ENCODE measurements around the gene CHN2.

CHN2 gene

GRCh38 chr7:29194594-29195427 is at the start of gene CHN2:
Gene CHN2 (plus strand): TSS chr7:29194775.
- TF ChIP-seq CTCF (IDR thresholded peaks at IDR 0.05; ENCODE audit: insufficient read depth, low read depth, low read length, missing control alignments), result no peak
- peak; percentile 14 for DNase-seq (ENCODE audit: low read depth)
- H3K4me3 ChIP-seq (ENCODE audit: low read depth, low read length), result peak within 1 kb of the TSS; percentile 51

- no peak for TF ChIP-seq CTCF (IDR thresholded peaks at IDR 0.05; ENCODE audit: insufficient read depth, low read depth, low read length, missing control alignments)
- no peak for DNase-seq (ENCODE audit: low read depth)
- no peak overlapping the region for H3K4me3 ChIP-seq (ENCODE audit: low read depth, low read length)
Measured at GRCh38 chr7:29145553-29146056, 49.0 kb upstream of the CHN2 start.

DNA sequence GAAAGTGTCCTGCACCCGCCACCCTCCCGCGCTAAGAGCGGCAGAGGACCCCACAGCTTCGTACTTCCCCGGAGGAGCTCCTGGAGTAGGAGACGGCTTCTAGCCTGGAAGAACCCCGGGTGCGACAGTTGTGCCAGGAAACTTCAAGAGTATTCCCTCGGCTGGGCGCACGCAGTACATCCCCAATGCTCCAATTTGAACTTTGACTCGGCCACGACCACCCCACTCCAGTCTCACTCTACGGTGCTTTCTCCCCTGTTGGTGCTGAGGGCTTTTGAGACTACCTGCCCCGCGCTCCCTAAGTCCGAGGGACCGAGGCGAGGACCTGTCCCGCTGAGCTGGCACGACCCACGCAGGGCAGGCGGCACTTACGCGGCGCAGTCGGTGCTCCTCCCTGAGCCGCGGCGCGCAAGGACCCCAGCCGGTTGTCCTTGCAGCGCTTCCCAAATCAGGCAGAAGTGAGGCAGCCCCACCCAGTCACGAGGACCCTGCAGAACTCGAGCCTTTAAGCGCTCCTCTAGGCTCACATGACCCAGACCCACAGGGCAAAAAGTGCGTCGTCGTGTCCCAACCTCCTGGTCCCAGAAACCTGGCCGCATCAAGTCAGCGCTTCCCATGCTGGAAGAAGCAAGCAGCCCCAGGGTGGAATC is 48.4 kb upstream of the CHN2 start, which contains the start of gene CPVL:
Gene CPVL (minus strand): TSS at position 481 of the 650 bp plus-strand sequence. CDS start 25,476 bp downstream, outside the sequence.
- DNase-seq (ENCODE audit: low read depth), result no peak

DNA sequence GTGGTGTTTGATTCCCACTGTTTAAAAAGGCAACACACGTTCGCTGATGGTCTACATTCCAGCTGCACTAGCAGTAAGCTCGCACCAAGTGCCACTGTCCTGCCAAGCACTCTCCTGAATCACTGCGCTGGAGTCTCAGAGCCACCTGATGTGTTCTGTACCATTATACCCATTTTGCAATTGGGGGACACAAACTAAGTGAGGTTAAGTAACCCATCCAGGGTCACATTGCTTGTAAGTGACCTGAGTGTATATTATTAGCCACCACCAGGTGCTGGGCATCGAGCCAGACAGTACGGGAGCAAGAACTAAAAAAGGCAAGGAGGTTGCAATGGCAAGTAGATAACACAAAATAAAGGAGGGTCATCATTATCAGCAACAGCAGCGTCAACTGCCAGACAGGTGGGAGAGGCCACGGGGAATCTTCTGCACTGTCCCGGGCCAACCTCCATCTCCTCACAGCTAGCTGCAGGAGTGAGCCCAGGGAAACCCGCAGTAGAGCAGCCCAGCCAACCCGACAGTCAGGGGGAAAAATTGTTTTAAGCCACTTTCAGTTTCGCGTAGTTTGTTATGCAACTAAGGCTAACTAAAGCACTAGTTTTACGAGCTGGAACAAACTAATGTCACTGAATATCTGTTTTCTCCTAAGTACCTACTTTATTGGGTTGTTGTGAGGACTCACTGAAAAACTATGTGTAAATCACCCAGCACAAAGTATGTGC is 47.5 kb upstream of the CHN2 start:
- no peak for DNase-seq (ENCODE audit: low read depth)
- no peak overlapping the region for H3K4me3 ChIP-seq (ENCODE audit: low read depth, low read length)
- TF ChIP-seq CTCF (IDR thresholded peaks at IDR 0.05; ENCODE audit: insufficient read depth, low read depth, low read length, missing control alignments), result no peak

More for the DNA sequence above, 48.4 kb upstream of the CHN2 start, which contains the start of gene CPVL:
- H3K4me3 ChIP-seq (ENCODE audit: low read depth, low read length), result no peak within 1 kb of the TSS
- TF ChIP-seq CTCF (IDR thresholded peaks at IDR 0.05; ENCODE audit: insufficient read depth, low read depth, low read length, missing control alignments), result no peak

DNA sequence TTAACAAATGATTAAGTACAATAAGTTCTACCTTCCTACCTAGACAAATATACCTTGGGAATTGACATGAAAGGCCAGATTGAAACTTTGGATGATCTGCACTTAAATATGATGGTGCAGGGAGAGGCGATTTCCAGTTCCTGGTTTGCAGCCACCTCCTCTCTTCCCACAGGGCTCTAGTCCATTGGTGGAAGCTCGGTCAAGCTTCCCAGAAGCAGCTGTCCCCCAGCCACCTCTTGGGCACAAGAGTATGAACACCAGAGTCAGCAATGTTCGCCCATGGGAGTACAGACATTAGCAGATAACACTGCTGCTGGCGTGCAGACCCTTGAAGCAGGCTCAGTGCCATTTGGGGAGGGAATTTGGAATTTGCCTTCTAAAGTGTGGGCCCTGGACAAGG is 46.8 kb upstream of the CHN2 start:
- no peak for DNase-seq (ENCODE audit: low read depth)
- no peak for TF ChIP-seq CTCF (IDR thresholded peaks at IDR 0.05; ENCODE audit: insufficient read depth, low read depth, low read length, missing control alignments)
- H3K4me3 ChIP-seq (ENCODE audit: low read depth, low read length), result no peak overlapping the region

DNA sequence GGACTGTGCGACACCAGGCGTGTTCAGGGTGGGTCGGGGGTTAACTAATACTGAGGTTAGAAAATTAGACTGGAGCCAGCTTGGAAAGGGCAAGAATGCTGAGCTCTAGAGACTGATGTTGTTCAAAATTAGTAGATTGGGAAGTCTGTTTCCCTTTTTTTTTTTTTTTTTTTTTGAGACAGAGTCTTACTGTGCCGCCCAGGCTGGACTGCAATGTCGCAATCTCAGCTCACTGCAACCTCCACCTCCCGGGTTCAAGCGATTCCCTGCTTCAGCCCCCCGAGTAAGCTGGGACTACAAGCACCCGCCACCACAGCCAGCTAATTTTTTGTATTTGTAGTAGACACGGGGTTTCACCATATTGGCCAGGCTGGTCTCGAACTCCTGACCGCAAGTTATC is 45.5 kb upstream of the CHN2 start:
- TF ChIP-seq CTCF (IDR thresholded peaks at IDR 0.05; ENCODE audit: insufficient read depth, low read depth, low read length, missing control alignments), result no peak
- H3K4me3 ChIP-seq (ENCODE audit: low read depth, low read length), result no peak overlapping the region
- no peak for DNase-seq (ENCODE audit: low read depth)

Measured in GM12865 (cell line).